ENCODE data around the gene SLC44A4. TPM values are rescaled to one million over a fixed set of nuclear protein-coding genes. Genes with fewer than 3 reads are reported as not detected.
A peak's percentile ranks its signal among the peaks of the same experiment; 100 is the strongest.

SLC44A4 gene
- total and polyA plus RNA-seq, 2 of the 8 experiments (the other 6 are each of a cell fraction or from before 2014, with no cell fraction given) = 4.8 to 7.0 TPM

GRCh38 chr6:31821301-31822035, 57.3 kb downstream of the SLC44A4 start:
- ChIA-PET CTCF (ENCODE audit: partially characterized antibody) (interaction anchor here (0.6 to 3.4 kb wide), 7 partner anchors 9 to 224 kb away, joined by 3 to 13 read pairs (median 6); partner anchors contain the start of genes LSM2 and VARS1), POLR2A (ENCODE audit: partially characterized antibody) (interaction anchor here (0.6 to 10.9 kb wide), 19 partner anchors 9 to 379 kb away, joined by 3 to 136 read pairs (median 5); partner anchors contain the start of genes BAG6, DDX39B, GPANK1 and HSPA1A)
- H3K23ac ChIP-seq (ENCODE audit: insufficient read length) = no peak overlapping the region
- H3K23me2 ChIP-seq (ENCODE audit: low read depth, low read length) = peaks cover 7% of the 10 kb centered on the region
- DNase-seq (ENCODE audit: low read depth in 1 of 2, low spot score in 2 of 2) = peak in 1 of 2 experiments; percentile 75
- H4K91ac ChIP-seq (replicated peaks; ENCODE audit: insufficient read length, low read length) = peak overlapping the region; percentile 14
- H2BK120ac ChIP-seq (replicated peaks; ENCODE audit: low read depth, low read length) = no peak overlapping the region
- H2AK5ac ChIP-seq (ENCODE audit: low read depth, low read length) = no peak overlapping the region
- H3K79me1 ChIP-seq (ENCODE audit: low read depth, low read length) = peaks cover 2% of the 10 kb centered on the region; the same call in 1 of the 2 replicates
- H3K79me2 ChIP-seq (ENCODE audit: control insufficient read depth in 1 of 2, insufficient read depth in 2 of 2, low read length in 2 of 2) = peaks cover 0 to 5% of the 10 kb centered on the region in 2 experiments; a peak in 1 of 4 replicates
- H3K18ac ChIP-seq (ENCODE audit: extremely low read depth, low read length) = peak overlapping the region; percentile 42; the same call in 1 of the 2 replicates
- H3K56ac ChIP-seq (replicated peaks; ENCODE audit: insufficient read length, low read depth, low read length) = peak overlapping the region; percentile 20
- H3K36me3 ChIP-seq (ENCODE audit: control insufficient read depth in 2 of 4, insufficient read depth in 4 of 4, low read length in 3 of 4) = no peaks in the 10 kb centered on the region
- no peak overlapping the region for H2BK20ac ChIP-seq (ENCODE audit: low read length)
- H4K20me1 ChIP-seq (replicated peaks in 1 of 2; ENCODE audit: control insufficient read depth in 1 of 2, insufficient read depth in 2 of 2, low read length in 2 of 2) = no peaks in the 10 kb centered on the region
- H2BK12ac ChIP-seq (ENCODE audit: low read depth, low read length) = no peak overlapping the region
- no peaks in the 10 kb centered on the region for H3K9me3 ChIP-seq (ENCODE audit: insufficient read depth in 2 of 2, low read depth in 1 of 2, low read length in 1 of 2)
- peak overlapping the region; percentile 62 to 87 (median 74) for H3K4me3 ChIP-seq (ENCODE audit: extremely low read depth in 1 of 4, insufficient read depth in 2 of 4, low read depth in 3 of 4, low read length in 4 of 4)
- H3K14ac ChIP-seq (ENCODE audit: insufficient read length) = no peak overlapping the region
- no peak overlapping the region for H3K4ac ChIP-seq (replicated peaks; ENCODE audit: insufficient read length, low read depth, low read length)
- peak overlapping the region; percentile 88 for H4K5ac ChIP-seq (ENCODE audit: insufficient read length, low read depth, low read length)
- H2AFZ ChIP-seq (ENCODE audit: low read length) = peak overlapping the region; percentile 60
- peaks cover 3 to 13% (median 7%) of the 10 kb centered on the region in 4 experiments; a peak in 6 of 7 replicates for H3K4me1 ChIP-seq (replicated peaks in 1 of 4; ENCODE audit: control insufficient read depth in 3 of 4, insufficient read depth in 4 of 4, low read length in 3 of 4)
- 8% methylated on average over 36 of the region's 39 CpGs; no CpG with 5 or more reads in 1 of the 2 experiments for WGBS, 2 experiments (ENCODE audit: extremely low coverage in 1 of 2, insufficient coverage in 1 of 2, insufficient read length in 1 of 2, insufficient replicate concordance in 2 of 2, low coverage in 1 of 2, low lambda C conversion rate in 2 of 2, missing lambda C conversion rate in 1 of 2)
- H3K27ac ChIP-seq (ENCODE audit: low read depth, low read length) = peak overlapping the region; percentile 41; the same call in 1 of the 2 replicates
- no peaks in the 10 kb centered on the region; a peak in 1 of 7 replicates for H3K27me3 ChIP-seq (replicated peaks in 1 of 4; ENCODE audit: control insufficient read depth in 3 of 4, extremely low read depth in 1 of 4, insufficient read depth in 3 of 4, low read length in 3 of 4)
- peak overlapping the region; percentile 48; the same call in 1 of the 2 replicates for H2BK5ac ChIP-seq (ENCODE audit: low read depth, low read length)
- peak overlapping the region; percentile 73 to 80 for H3K4me2 ChIP-seq (ENCODE audit: insufficient read depth in 1 of 2, low read depth in 2 of 2, low read length in 2 of 2)
- no peak overlapping the region for H2BK15ac ChIP-seq (ENCODE audit: low read length)
- no peak for FAIRE-seq
- peak overlapping the region; percentile 88; the same call in 1 of the 2 replicates for H4K8ac ChIP-seq (ENCODE audit: extremely low read depth, insufficient read depth, low read length)
- H3K9ac ChIP-seq (replicated peaks in 1 of 4; ENCODE audit: extremely low read depth in 1 of 4, low read depth in 3 of 4, low read length in 3 of 4) = peak overlapping the region; percentile 34 to 57 (median 38)
- TF ChIP-seq TEAD4 (IDR thresholded peaks at IDR 0.05; ENCODE audit: low read depth, low read length) = no peak
- no peak for TF ChIP-seq EP300 (IDR thresholded peaks at IDR 0.05; ENCODE audit: borderline replicate concordance in 1 of 2, low read depth in 2 of 2, low read length in 2 of 2)
- TF ChIP-seq USF2 (IDR thresholded peaks at IDR 0.05; ENCODE audit: low read length) = no peak
- TF ChIP-seq CEBPB (IDR thresholded peaks at IDR 0.05; ENCODE audit: low read depth, low read length) = peak; percentile 92
- TF ChIP-seq KDM4A (IDR thresholded peaks at IDR 0.05; ENCODE audit: low read depth, low read length, severe bottlenecking) = peak; percentile 53
- TF ChIP-seq SIX5 (IDR thresholded peaks at IDR 0.05; ENCODE audit: low read depth, low read length) = no peak
- peak; percentile 52 for TF ChIP-seq TAF1 (IDR thresholded peaks at IDR 0.05; ENCODE audit: low read depth, low read length)
- no peak for TF ChIP-seq HDAC2 (IDR thresholded peaks at IDR 0.05; ENCODE audit: borderline replicate concordance in 1 of 2, low read depth in 2 of 2, low read length in 2 of 2)

All from H1 (cell line).